HG03139 (cell line): Measurements from ENCODE around the gene RCOR1.

Experiments
- ATAC-seq: cut with Tn5 transposase; IDR thresholded peaks from one replicate; pipeline ENCODE4 v1.9.1; 2021; ENCODE audit not compliant: unreplicated experiment

RCOR1 gene

DNA sequence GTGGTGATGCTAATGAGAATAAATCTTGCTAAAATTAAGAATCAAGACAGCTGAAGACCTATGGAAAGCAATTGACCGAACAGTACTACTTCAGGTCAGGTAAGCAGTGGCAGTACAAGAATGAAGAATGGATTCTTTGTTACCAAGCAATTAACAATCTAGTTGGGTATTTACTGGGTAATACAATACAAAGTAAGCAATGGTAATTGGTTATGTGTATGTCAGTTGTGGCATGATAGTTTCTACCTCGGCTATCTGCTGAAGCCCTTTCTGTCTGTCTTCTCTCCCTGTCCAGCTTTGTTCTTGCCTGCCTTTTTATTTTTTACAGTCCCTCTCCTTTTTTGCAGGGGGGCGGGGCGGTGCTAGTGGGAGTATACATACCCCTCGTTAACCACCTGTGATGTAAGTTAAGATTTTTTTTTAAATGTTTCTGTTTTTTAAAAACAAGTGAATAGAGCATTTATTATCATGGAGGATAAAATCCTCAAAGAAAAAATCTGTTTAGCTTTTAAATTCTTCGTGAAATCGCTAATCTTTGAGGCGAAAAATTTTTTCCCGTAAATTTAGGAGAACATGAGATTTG, 75.9 kb downstream of the RCOR1 start:
- ATAC-seq: no peak

GRCh38 chr14:102671410-102671809, 79.0 kb downstream of the RCOR1 start:
- ATAC-seq: no peak

DNA sequence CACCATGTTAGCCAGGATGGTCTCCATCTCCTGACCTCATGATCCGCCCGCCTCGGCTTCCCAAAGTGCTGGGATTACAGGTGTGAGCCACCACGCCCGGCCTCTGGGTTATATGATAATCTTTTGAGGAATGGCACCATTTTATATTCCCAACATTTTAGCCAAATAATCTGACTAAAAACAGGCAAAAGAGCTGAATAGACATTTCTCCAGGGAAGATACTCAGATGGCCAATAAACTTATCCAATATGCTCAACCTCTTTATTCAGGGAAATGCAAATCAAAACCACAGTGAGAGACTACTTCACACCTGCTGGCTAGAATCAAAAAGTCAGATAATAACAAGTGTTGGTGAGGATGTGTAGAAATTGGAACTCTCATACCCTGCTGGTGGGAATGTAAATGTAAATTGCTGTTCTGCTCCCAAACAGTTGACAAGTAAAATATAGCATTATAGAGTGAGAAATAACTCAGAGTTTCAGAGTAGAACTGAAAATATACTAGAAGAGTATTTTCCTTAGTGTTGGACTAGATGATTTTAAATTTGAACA, 80.0 kb downstream of the RCOR1 start:
- no peak for ATAC-seq

- ATAC-seq: no peak
Observed at GRCh38 chr14:102675396-102675795, 82.9 kb downstream of the RCOR1 start.

GRCh38 chr14:102678394-102678793, 85.9 kb downstream of the RCOR1 start:
- no peak for ATAC-seq

DNA sequence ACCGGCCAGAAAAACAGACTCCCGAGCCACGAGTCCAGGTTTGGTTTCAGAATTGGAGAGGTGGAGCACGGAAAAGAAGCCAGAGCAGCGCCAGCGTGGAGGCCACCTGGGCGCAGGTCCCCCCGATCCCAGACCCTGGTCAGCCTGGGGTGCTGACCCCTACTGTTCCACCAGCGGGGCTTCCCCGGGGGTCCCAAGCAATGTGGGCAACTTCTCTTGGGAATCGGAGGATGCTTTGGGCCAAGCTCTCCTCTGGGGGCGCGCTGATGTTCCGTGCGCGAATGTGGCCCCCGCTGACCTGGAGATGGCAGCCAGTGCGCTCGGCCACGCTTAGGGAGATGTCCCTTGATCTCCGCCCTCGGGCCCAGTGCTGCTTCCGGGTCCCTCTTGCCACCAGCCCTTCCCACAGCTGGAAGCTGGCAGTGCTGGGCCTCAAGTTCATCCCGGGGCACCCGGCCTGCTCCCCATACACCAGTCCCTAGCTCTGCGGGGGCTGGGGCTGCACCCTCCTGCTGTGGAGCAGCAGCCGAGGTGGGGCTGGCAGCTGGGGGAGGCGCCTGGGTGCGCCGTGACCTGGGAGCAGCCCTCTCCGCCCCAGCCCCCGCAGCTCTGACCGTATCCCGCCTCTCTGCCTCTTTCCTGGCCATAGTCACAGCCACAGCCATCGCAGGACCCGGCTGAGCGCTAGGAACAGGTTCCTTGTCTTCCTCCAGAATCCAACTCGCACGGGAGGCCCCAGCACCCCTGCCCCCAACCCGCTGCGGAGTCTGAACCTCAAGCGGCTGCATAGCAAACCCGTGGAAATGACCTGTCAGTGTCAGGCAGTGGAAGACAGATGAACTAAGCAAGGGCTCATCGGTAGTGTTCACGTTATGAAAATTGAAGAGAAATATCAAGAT, 91.2 kb downstream of the RCOR1 start:
- no peak for ATAC-seq

- no peak for ATAC-seq
Observed at GRCh38 chr14:102684298-102684663, 91.8 kb downstream of the RCOR1 start.

DNA sequence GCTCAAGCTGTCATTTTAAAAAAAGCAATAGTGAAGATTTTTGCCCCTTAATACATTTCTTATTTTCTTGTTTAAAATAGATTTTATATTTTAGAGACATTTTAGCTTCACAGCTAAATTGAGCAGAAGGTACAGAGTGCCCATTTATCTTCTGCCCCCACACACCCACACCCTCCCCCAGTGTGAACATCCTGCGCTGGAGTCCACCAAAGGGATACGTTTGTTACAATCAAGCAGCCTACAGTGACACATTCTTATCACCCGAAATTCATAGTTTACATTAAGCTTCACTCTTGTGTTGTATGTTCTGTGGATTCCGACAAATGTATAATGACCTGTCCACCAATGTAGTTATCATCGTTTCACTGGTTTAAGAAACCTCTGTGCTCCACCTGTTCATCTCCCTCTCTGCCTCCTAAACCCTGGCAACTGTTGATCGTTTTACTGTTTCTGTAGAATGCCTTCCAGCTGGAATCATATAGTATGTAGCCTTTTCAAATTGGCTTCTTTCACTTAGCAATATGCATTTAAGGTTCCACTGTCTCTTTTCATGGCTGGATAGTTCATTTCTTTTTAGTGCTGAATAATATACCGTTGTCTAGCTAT, 93.8 kb downstream of the RCOR1 start:
- ATAC-seq: no peak

DNA sequence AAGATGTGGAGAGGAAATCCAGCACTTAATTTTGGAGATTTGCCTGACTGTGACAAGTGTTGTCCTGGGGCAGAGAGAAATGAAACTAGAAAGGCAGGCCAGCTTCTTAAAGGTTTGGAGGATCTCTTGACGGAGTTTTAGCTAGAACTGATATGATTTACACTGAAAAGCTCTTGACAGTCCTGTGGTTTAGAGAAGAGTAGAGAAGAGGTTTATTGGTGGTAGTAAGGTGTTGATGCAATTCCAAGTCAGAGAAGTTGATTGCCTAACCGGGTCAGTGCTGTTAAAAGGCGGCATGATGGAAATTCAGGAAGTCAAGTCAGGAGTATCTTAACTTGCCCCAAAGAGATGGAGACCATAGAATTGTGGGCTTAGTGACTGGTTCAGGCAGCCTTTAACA, 95.8 kb downstream of the RCOR1 start:
- ATAC-seq: no peak

- ATAC-seq: no peak
Observed at GRCh38 chr14:102690509-102691286, 98.2 kb downstream of the RCOR1 start.

DNA sequence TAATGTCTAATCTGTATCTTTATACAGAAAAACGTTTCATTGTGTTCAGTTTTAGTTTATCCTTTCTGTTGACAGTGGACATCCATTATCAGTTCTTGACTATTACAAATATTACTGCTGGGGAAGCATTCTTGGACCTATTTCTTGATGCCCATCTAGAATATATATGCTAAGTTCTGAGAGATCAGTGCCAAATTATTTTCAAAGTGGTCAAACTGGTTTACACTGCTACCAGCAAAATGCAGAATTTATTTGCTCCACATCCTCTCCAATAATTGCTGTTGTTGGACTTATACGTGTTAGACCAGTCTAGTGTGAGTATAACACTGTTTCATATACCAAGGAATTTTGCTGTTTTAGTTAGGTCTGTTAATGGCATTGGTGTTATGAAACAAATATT, 99.3 kb downstream of the RCOR1 start:
- no peak for ATAC-seq

GRCh38 chr14:102692334-102692733, 99.9 kb downstream of the RCOR1 start:
- ATAC-seq: no peak

DNA sequence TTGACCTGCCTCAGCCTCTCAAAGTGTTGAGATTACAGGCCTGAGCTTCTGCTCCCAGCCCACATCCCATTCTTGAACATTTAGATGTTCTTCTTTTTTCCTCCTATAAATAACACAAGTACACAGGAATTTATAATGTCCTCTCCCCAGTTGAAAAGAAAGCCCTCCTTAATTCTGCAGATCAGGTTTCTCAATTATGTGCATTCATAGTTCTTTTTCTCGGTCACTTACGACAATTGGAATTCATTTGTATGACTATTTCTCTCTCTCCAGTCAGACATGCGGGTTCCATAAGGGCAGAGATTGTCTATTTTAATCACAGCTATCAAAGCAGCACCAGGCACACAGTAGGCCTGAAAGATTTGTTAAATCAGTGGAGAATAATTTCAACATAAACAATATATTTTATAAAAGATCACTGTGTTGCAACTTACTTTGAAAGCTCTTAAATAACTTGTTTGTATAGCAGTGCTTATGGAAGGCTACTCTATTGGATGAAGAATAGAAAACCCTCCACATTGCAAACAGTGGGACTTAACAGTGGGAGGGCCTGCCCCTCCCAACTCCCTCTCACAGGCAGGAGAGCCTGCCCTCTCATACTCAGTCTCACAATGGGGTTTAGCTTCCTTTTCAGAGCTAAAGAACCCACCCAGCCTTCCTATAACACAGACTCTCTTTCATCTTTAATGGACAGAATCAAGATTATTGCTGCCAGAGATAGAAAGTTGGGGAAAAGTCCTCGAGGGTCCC, 100.7 kb downstream of the RCOR1 start:
- ATAC-seq: no peak

GRCh38 chr14:102694530-102695166, 102.2 kb downstream of the RCOR1 start:
- no peak for ATAC-seq

DNA sequence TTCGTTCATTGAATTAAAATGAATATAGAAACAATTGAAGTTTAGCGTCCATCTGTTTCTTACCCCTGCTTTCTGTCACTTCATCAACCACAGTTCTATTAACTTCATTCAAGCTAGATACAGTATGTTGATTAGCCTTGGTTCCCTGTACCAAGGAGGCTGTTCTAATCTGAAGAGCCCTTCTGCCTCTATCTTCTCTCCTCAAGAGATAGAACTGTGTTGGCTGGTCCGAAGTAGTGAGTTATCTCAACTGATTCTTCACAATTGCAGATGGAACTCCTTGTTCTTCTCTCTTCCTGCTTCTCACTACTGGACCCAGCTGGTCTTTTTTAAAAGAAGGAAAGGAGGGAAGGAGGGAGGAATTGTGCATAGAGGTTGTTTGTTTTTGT, 102.7 kb downstream of the RCOR1 start:
- no peak for ATAC-seq

DNA sequence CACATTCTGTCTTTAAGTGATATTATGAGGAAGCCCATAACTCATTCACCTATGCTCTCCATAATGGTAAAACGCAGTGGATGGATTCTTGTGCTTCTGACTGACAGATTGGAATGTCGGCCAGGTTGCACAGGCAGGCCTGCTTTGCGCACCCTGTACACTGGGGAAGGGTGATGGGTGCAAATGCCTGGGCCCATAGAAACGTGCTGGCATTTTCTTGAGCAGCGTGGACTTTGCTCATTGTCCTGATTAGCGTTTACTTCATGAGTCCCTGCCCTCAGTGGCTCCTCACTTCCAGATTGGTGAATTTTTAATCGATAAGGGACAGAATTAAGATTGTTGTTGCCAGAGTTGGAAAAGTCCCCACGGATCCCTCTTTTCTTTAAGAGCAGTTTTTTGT, 103.9 kb downstream of the RCOR1 start:
- ATAC-seq: no peak

- no peak for ATAC-seq
Observed at GRCh38 chr14:102696856-102697495, 104.5 kb downstream of the RCOR1 start.

DNA sequence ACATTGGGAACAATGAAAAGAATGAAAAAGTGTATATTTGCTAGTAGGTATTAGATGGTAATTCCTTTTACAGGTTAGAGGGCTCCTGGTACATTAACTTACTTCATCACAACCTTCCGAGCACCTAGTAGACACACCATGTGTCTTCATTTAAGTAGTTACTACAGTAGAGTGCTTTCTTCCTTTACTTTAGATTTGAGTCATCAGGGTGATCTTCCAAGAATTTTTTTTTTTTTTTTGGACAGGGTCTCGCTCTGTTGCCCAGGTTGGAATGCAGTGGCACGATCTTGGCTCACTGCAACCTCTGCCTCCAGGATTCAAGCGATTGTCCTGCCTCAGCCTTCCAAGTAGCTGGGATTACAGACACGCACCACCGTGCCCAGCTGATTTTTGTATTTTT, 105.1 kb downstream of the RCOR1 start:
- ATAC-seq: no peak

GRCh38 chr14:102699416-102700110, 107.1 kb downstream of the RCOR1 start:
- ATAC-seq: no peak
